K562 (cell line): ENCODE measurements around the gene PTPN12. TPM values are rescaled to one million over a fixed set of nuclear protein-coding genes. Genes with fewer than 3 reads are reported as not detected.

Source experiments
- ATAC-seq: fragments of 200-7000 bp; cut with Tn5 transposase; 3 replicates; pipeline ENCODE4 v1.9.1; 2020; ENCODE audit warnings: moderate library complexity
- BruUV-seq: library from RNA; stranded (reverse); fragments of 400-500 nt; replicated peaks from 2 replicates; lab custom pipeline; 2021; lab: Mats Ljungman, UMichigan
- CTCF ChIA-PET: fragments of 300-600 bp; formaldehyde crosslinking; extraction: SDS; loops from one replicate; lab custom pipeline; 2021; ENCODE audit warnings: low intra/inter-chr PET ratio; lab: Yijun Ruan, JAX
- POLR2A ChIA-PET: fragments of 300-600, 350-650 bp; sonication (Branson Sonifier 250); formaldehyde crosslinking; extraction: SDS; loops from one replicate; lab custom pipeline; 2021; ENCODE audit warnings: antibody characterized with exemption, inconsistent platforms; lab: Yijun Ruan, JAX
- DNase-seq, 4 experiments: peaks; one replicate each; pipeline versions ENCODE4 v3.0.0 to v3.0.0-alpha.2; 2011 to 2018; ENCODE audit warnings: low spot score in 3 of 4, mixed read lengths in 3 of 4; ENCODE audit errors: extremely low read depth in 1 of 4
- FAIRE-seq: peaks from 2 replicates; lab custom pipeline; 2011; peaks lifted over from hg19 to GRCh38; lab: Jason Lieb, UNC
- H2AFZ ChIP-seq: 2 replicates; pipeline ENCODE4 v1.6.0; 2011; ENCODE audit warnings: low read depth, low read length, control low read depth, inconsistent platforms
- H3K27ac ChIP-seq: fragments of 200-600 bp; 3 replicates; pipeline ENCODE4 v1.8.0; 2011; ENCODE audit warnings: low read depth, mild to moderate bottlenecking, control low read depth, inconsistent platforms, low read length, moderate library complexity, mixed read lengths; ENCODE audit errors: extremely low read depth
- H3K27me3 ChIP-seq, 2 experiments: fragments of 300-600 bp in 1 of 2; 2 replicates in 1 of 2; 3 replicates in 1 of 2; pipeline versions ENCODE4 v1.6.0 to v1.8.0; 2011; ENCODE audit warnings: inconsistent platforms in 2 of 2, low read length in 2 of 2, mild to moderate bottlenecking in 1 of 2, mixed read lengths in 1 of 2, moderate library complexity in 1 of 2; ENCODE audit not compliant: control insufficient read depth in 2 of 2, insufficient read depth in 2 of 2
- H3K36me3 ChIP-seq: fragments of 300-600 bp; 3 replicates; pipeline ENCODE4 v1.8.0; 2011; ENCODE audit warnings: mild to moderate bottlenecking, low read length, inconsistent platforms; ENCODE audit not compliant: control insufficient read depth, insufficient read depth
- H3K4me1 ChIP-seq, 2 experiments: fragments of 200-600 bp in 1 of 2; replicated peaks in 1 of 2; 2 replicates in 1 of 2; 3 replicates in 1 of 2; pipeline versions ENCODE4 v1.5.1 to v1.8.0; 2011; ENCODE audit warnings: inconsistent platforms in 2 of 2, low read length in 2 of 2, mild to moderate bottlenecking in 1 of 2, mixed read lengths in 1 of 2, moderate library complexity in 1 of 2; ENCODE audit not compliant: control insufficient read depth in 2 of 2, insufficient read depth in 2 of 2
- H3K4me2 ChIP-seq: 2 replicates; pipeline ENCODE4 v1.6.1; 2011; ENCODE audit warnings: low read length, control low read depth, inconsistent platforms, mixed read lengths; ENCODE audit not compliant: insufficient read depth
- H3K4me3 ChIP-seq: fragments of 200-600 bp; sonication (generic), shearing (Covaris generic); 2 replicates; pipeline ENCODE4 v1.5.1; 2016; ENCODE audit warnings: control low read depth, inconsistent platforms
- H3K79me2 ChIP-seq: fragments of 200-600 bp; 3 replicates; pipeline ENCODE4 v1.8.0; 2011; ENCODE audit warnings: low read length, inconsistent platforms; ENCODE audit not compliant: control insufficient read depth, insufficient read depth
- H3K9ac ChIP-seq, 2 experiments: 2 replicates each; pipeline versions ENCODE4 v1.6.0 to v1.6.1; 2011; ENCODE audit warnings: low read depth in 2 of 2, low read length in 2 of 2, control low read depth in 1 of 2, inconsistent platforms in 1 of 2, mild to moderate bottlenecking in 1 of 2, mixed read lengths in 1 of 2; ENCODE audit not compliant: insufficient read depth in 1 of 2
- H3K9me1 ChIP-seq: one replicate; pipeline ENCODE4 v1.6.0; 2011; ENCODE audit warnings: inconsistent platforms, mild to moderate bottlenecking, low read length, moderate library complexity; ENCODE audit not compliant: control insufficient read depth, insufficient read depth
- H3K9me3 ChIP-seq: replicated peaks from 2 replicates; pipeline ENCODE4 v1.5.1; 2011; ENCODE audit warnings: low read depth, low read length, inconsistent platforms; ENCODE audit not compliant: control insufficient read depth, insufficient read depth
- H4K20me1 ChIP-seq: replicated peaks from 2 replicates; pipeline ENCODE4 v1.6.1; 2011; ENCODE audit warnings: low read length, inconsistent platforms, mixed read lengths; ENCODE audit not compliant: control insufficient read depth, insufficient read depth
- ASH1L ChIP-seq: fragments of 450-650 bp; IDR thresholded peaks from 2 replicates; pipeline ENCODE4 v1.6.1; 2018; ENCODE audit warnings: borderline replicate concordance, mild to moderate bottlenecking, low read depth; ENCODE audit not compliant: partially characterized antibody
- CEBPB ChIP-seq: fragments of 450-650 bp; IDR thresholded peaks from 2 replicates; pipeline ENCODE4 v1.6.1; 2016; ENCODE audit warnings: missing genetic modification characterization, missing compliant biosample characterization
- CEBPG ChIP-seq, 3 experiments: fragments of 200-800 bp in 1 of 3; sonication (Bioruptor generic) in 1 of 3; sonication (generic) in 1 of 3; formaldehyde crosslinking in 1 of 3; IDR thresholded peaks in 2 of 3; conservative IDR thresholded peaks in 1 of 3; 2 replicates each; pipeline versions ENCODE4 v1.6.1 to v1.8.0; 2016 to 2022; ENCODE audit warnings: missing compliant biosample characterization in 2 of 3, missing genetic modification characterization in 2 of 3, mild to moderate bottlenecking in 1 of 3, missing genetic modification reagents in 1 of 3
- FOSL1 ChIP-seq: fragments of 200-800 bp; sonication (Bioruptor generic); conservative IDR thresholded peaks from 2 replicates; pipeline ENCODE4 v1.6.1; 2016; ENCODE audit warnings: missing genetic modification characterization, missing compliant biosample characterization
- FUS ChIP-seq: fragments of 200-400 bp; formaldehyde crosslinking; optimal IDR thresholded peaks from 2 replicates; pipeline ENCODE3; 2017; ENCODE audit warnings: low read depth, low read length
- HDAC2 ChIP-seq: fragments of 450-650 bp; IDR thresholded peaks from 2 replicates; pipeline ENCODE4 v1.6.1; 2016; ENCODE audit warnings: mild to moderate bottlenecking
- TRIM24 ChIP-seq, 2 experiments: fragments of 450-650 bp; IDR thresholded peaks; 2 replicates each; pipeline ENCODE4 v1.6.1; 2016
- ZBTB49 ChIP-seq: sonication (generic); formaldehyde crosslinking; IDR thresholded peaks from 2 replicates; pipeline ENCODE4 v1.8.0; 2022; ENCODE audit warnings: missing genetic modification reagents, mild to moderate bottlenecking, borderline replicate concordance
- ZNF589 ChIP-seq: fragments of 200-800 bp; sonication (Bioruptor generic); IDR thresholded peaks from 2 replicates; pipeline ENCODE4 v1.6.1; 2016; ENCODE audit warnings: low read depth, missing genetic modification characterization, missing compliant biosample characterization
- WGBS: fragments of 100-300 bp; shearing (Covaris generic); methylation state at CpG from one replicate; pipeline ENCODE4 v1.1.6; 2016; ENCODE audit warnings: low coverage, mixed read lengths; ENCODE audit not compliant: insufficient coverage; ENCODE audit errors: missing lambda C conversion rate; 5-methylcytosine and 5-hydroxymethylcytosine counted together
- in situ Hi-C: fragments of 300-500 bp; cut with MboI; formaldehyde crosslinking; loops from 4 replicates; pipeline ENCODE4 v1.15.0; 2018; ENCODE audit warnings: inconsistent platforms, mixed read lengths
- intact Hi-C: fragments of 100-400 bp; cut with micrococcal nuclease; formaldehyde crosslinking; loops from 2 replicates; pipeline ENCODE4 v1.14.2; 2022
- polyA plus RNA-seq, 8 experiments: library from polyadenylated mRNA; depleted of rRNA in 4 of 8; stranded (reverse) in 5 of 8; unstranded in 3 of 8; fragments of >200 nt; fragmentation: Nextera tagmentation in 2 of 8; fragmentation: Illumina TruSeq in 1 of 8; extraction: Ambion mirVana in 2 of 8; extraction: Trizol in 1 of 8; gene quantifications; 2 replicates each; pipeline versions ENCODE4 v1.2.1 to v1.2.3, GENCODE V29; 2011 to 2014; ENCODE audit warnings: inconsistent platforms in 1 of 8, missing spikeins in 1 of 8
- total RNA-seq, 7 experiments: library from RNA; depleted of rRNA in 6 of 7; stranded (reverse); fragments of >200 nt in 6 of 7; fragmentation: Illumina TruSeq in 2 of 7; extraction: Trizol in 2 of 7; gene quantifications; 2 replicates each; pipeline versions ENCODE4 v1.2.1 to v1.2.3, GENCODE V29; 2011 to 2021; ENCODE audit warnings: low replicate concordance in 1 of 7

Gene PTPN12
- total and polyA plus RNA-seq, 9 of the 15 experiments (the other 6 are each of a cell fraction or from before 2014, with no cell fraction given) = 15.3 to 79.8 (median 26.6) TPM

- DNase-seq (no peak), FAIRE-seq (no peak), ATAC-seq (no peak)
- ChIA-PET CTCF (no interaction called here), POLR2A (no interaction called here)
- Histone ChIP-seq H3K79me2 (no peaks in the 10 kb centered on the region), H2AFZ (no peak overlapping the region), H3K36me3 (peaks cover 31% of the 10 kb centered on the region), H3K9me3 (no peaks in the 10 kb centered on the region), H4K20me1 (no peaks in the 10 kb centered on the region), H3K27ac (no peak overlapping the region), H3K4me3 (no peak overlapping the region), H3K27me3 (no peaks in the 10 kb centered on the region), H3K4me1 (no peaks in the 10 kb centered on the region), H3K9me1 (no peaks in the 10 kb centered on the region), H3K4me2 (no peak overlapping the region), H3K9ac (no peak overlapping the region)
- TF ChIP-seq HDAC2 (no peak), CEBPB (tag) (peak; percentile 88), TRIM24 (IDR thresholded peaks at IDR 0.05) (no peak), CEBPG (CRISPR knock-in tag; IDR thresholded peaks at IDR 0.05) (peak; percentile 33; the same call in 1 of the 2 replicates), CEBPG (tag; conservative IDR thresholded peaks at IDR 0.05 in 1 of 2, IDR thresholded peaks at IDR 0.05 in 1 of 2) (peak; percentile 68 to 82), FOSL1 (tag) (no peak), ZBTB49 (CRISPR knock-in tag) (no peak), FUS (no peak), ZNF589 (CRISPR knock-in tag) (no peak), ASH1L (no peak)
- WGBS = 88% methylated on average over 4 of the region's 4 CpGs
- intact Hi-C loops = no loop called here
- in situ Hi-C loops = no loop called here
- no TSS peak for BruUV-seq
Observed at GRCh38 chr7:77644774-77645173, 107.7 kb downstream of the PTPN12 start.
